Measurements from ENCODE around the gene NEUROG1.

The NEUROG1 gene

GRCh38 chr5:135557076-135557838 is 21.5 kb upstream of the NEUROG1 start:
- TF ChIP-seq CTCF (IDR thresholded peaks at IDR 0.05), result no peak
- Histone ChIP-seq H3K36me3 (ENCODE audit: control insufficient read depth, insufficient read depth, low read length) (no peaks in the 10 kb centered on the region), H3K79me2 (no peaks in the 10 kb centered on the region), H3K4me3 (ENCODE audit: low read depth, low read length) (no peak overlapping the region), H3K9ac (no peak overlapping the region), H3K4me2 (ENCODE audit: low read length) (no peak overlapping the region), H3K4me1 (no peaks in the 10 kb centered on the region), H2AFZ (no peak overlapping the region), H3K27me3 (ENCODE audit: control insufficient read depth, insufficient read depth, low read length) (no peaks in the 10 kb centered on the region), H3K27ac (no peak overlapping the region), H3K9me3 (ENCODE audit: control insufficient read depth, low read length) (no peaks in the 10 kb centered on the region)

GRCh38 chr5:135556620-135557019 is 20.9 kb upstream of the NEUROG1 start:
- H3K4me1 ChIP-seq, result no peaks in the 10 kb centered on the region
- no peak overlapping the region for H3K9ac ChIP-seq
- no peak overlapping the region for H2AFZ ChIP-seq
- no peaks in the 10 kb centered on the region for H3K9me3 ChIP-seq (ENCODE audit: control insufficient read depth, low read length)
- no peak for TF ChIP-seq CTCF (IDR thresholded peaks at IDR 0.05)
- no peak overlapping the region for H3K27ac ChIP-seq
- H3K36me3 ChIP-seq (ENCODE audit: control insufficient read depth, insufficient read depth, low read length), result no peaks in the 10 kb centered on the region
- H3K4me3 ChIP-seq (ENCODE audit: low read depth, low read length), result no peak overlapping the region
- no peaks in the 10 kb centered on the region for H3K79me2 ChIP-seq
- no peaks in the 10 kb centered on the region for H3K27me3 ChIP-seq (ENCODE audit: control insufficient read depth, insufficient read depth, low read length)
- no peak overlapping the region for H3K4me2 ChIP-seq (ENCODE audit: low read length)

- no peak overlapping the region for H3K4me3 ChIP-seq (ENCODE audit: low read depth, low read length)
- no peak for TF ChIP-seq CTCF (IDR thresholded peaks at IDR 0.05)
- H3K4me2 ChIP-seq (ENCODE audit: low read length), result no peak overlapping the region
- H3K27me3 ChIP-seq (ENCODE audit: control insufficient read depth, insufficient read depth, low read length), result no peaks in the 10 kb centered on the region
- H3K79me2 ChIP-seq, result no peaks in the 10 kb centered on the region
- H3K9me3 ChIP-seq (ENCODE audit: control insufficient read depth, low read length), result no peaks in the 10 kb centered on the region
- no peak overlapping the region for H3K9ac ChIP-seq
- H3K36me3 ChIP-seq (ENCODE audit: control insufficient read depth, insufficient read depth, low read length), result no peaks in the 10 kb centered on the region
- H2AFZ ChIP-seq, result no peak overlapping the region
- no peaks in the 10 kb centered on the region for H3K4me1 ChIP-seq
- H3K27ac ChIP-seq, result no peak overlapping the region
These were observed 19.8 kb upstream of the NEUROG1 start for GRCh38 chr5:135555530-135555929.

GRCh38 chr5:135553688-135554462 is 18.1 kb upstream of the NEUROG1 start:
- Histone ChIP-seq H3K36me3 (ENCODE audit: control insufficient read depth, insufficient read depth, low read length) (no peaks in the 10 kb centered on the region), H3K4me1 (no peaks in the 10 kb centered on the region), H3K27me3 (ENCODE audit: control insufficient read depth, insufficient read depth, low read length) (no peaks in the 10 kb centered on the region), H3K27ac (no peak overlapping the region), H2AFZ (no peak overlapping the region), H3K4me2 (ENCODE audit: low read length) (no peak overlapping the region), H3K9me3 (ENCODE audit: control insufficient read depth, low read length) (no peaks in the 10 kb centered on the region), H3K79me2 (no peaks in the 10 kb centered on the region), H3K4me3 (ENCODE audit: low read depth, low read length) (no peak overlapping the region), H3K9ac (no peak overlapping the region)
- no peak for TF ChIP-seq CTCF (IDR thresholded peaks at IDR 0.05)

All from parathyroid adenoma (tissue), 2 donors.